ENCODE measurements around the gene CYP24A1.

CYP24A1 gene

DNA sequence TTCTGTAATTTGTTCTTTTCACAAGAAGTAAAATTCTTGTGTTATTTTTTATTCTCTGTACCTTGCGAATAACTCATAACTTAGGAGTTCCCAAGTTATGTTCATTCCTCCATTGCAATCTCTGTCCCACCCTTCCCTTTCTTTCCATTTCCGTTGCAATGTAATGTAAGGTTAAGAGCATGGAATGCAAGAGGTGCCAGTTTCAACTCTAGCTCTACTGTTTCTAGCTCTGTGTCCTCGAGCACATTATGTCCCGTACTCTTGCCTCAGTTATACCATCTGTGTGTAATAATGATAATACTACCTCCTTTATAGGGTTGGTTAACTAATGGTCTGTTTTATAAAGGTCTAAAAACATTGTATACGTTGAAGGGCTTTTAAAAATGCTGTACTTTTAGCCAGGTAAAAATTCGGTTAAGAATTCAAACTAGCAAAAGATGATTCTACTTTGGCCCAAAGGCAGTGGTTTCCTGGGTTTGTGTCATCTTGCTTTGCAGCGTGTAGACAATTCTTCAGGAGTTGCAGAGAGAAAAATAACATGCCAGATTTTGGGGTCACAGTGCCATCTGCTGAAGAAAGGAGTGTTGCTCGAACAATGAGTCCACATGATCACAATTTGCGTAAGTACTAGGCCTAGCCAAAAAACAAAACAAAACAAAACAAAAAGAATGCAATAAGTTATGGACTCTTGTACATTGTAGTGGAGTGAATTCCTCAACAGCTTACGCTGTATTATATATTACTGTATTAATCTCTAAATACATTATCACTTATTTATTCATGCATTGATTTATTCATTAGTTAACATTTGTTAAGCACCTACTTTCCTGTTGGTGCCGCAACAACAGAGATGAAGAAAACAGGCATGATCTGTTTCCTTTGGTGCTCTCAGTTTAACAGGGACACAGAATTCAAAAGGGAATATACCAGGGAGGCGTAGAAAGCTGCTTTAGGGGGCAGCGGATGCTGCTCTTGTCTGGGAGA is 24.1 kb upstream of the CYP24A1 start:
- no peak overlapping the region for H3K27ac ChIP-seq (ENCODE audit: low read depth, low read length)
- no peak overlapping the region for H3K4me2 ChIP-seq (ENCODE audit: low read length)

DNA sequence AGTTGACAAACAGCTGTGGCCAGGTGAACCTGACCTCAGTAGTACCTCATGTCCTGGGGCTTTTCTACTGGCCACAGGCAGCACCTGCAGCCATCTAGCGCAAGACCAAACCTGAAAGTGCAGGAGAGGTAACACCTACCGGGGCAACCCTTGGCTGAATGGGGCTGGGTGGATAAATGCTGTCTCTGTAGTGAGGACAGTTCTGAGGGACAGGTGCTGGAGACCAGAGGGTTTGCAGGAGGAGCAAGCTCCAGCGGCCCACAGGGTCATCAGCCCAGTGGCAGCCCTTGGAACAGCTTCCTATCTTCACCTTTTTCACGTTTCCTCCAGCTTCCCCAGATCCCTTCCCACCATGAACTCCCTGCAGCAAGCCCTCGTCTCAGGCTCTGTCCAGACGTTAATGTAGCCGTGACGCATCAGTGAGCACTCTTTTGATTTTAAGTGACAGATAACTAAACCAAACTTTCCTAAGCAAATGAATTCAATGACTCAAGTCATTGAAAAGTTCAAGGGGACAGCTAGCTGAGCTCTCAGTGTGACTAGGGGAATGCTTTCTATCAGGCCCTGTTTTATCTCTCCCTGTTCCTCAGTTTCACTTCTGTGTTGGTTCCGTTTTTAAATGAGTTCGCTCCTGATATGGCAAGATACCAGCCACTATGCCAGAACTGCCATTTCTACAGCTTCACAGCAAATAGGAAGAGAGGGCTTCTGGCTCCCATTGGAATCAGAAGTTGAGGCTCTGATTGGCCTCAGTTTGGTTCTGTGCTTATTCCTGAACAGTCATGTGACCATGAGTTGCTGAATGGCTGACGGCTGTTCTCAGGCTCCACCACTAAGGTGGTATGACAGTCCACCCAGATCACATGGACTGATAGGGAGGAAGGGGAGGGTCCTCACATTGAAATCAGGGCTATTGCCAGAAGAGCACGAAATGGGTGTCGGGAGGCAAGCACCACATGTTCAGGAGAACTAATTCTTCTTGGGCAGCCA is 22.0 kb upstream of the CYP24A1 start:
- H3K4me3 ChIP-seq (ENCODE audit: low read length), result no peak overlapping the region
- no peaks in the 10 kb centered on the region for H3K79me2 ChIP-seq (ENCODE audit: control insufficient read depth, low read length)
- no peaks in the 10 kb centered on the region for H3F3A ChIP-seq (ENCODE audit: control insufficient read depth, insufficient read depth)
- H3K9me2 ChIP-seq (replicated peaks; ENCODE audit: control insufficient read depth, low read length), result no peaks in the 10 kb centered on the region
- TF ChIP-seq EZH2phosphoT487 (IDR thresholded peaks at IDR 0.05; ENCODE audit: borderline replicate concordance, low read length), result no peak
- TF ChIP-seq, protein P1, sequence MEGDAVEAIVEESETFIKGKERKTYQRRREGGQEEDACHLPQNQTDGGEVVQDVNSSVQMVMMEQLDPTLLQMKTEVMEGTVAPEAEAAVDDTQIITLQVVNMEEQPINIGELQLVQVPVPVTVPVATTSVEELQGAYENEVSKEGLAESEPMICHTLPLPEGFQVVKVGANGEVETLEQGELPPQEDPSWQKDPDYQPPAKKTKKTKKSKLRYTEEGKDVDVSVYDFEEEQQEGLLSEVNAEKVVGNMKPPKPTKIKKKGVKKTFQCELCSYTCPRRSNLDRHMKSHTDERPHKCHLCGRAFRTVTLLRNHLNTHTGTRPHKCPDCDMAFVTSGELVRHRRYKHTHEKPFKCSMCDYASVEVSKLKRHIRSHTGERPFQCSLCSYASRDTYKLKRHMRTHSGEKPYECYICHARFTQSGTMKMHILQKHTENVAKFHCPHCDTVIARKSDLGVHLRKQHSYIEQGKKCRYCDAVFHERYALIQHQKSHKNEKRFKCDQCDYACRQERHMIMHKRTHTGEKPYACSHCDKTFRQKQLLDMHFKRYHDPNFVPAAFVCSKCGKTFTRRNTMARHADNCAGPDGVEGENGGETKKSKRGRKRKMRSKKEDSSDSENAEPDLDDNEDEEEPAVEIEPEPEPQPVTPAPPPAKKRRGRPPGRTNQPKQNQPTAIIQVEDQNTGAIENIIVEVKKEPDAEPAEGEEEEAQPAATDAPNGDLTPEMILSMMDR (IDR thresholded peaks at IDR 0.05; ENCODE audit: low read depth, low read length, poor library complexity, severe bottlenecking), result no peak
- no peaks in the 10 kb centered on the region for H3K9me3 ChIP-seq (ENCODE audit: control insufficient read depth, insufficient read depth, low read length)
- no peak overlapping the region for H3K4me2 ChIP-seq (ENCODE audit: low read length)
- peaks cover 8% of the 10 kb centered on the region for H3K4me1 ChIP-seq (ENCODE audit: control insufficient read depth, low read length)
- no peaks in the 10 kb centered on the region for H3K36me3 ChIP-seq (ENCODE audit: control insufficient read depth, low read length)
- peaks cover 7% of the 10 kb centered on the region; the same call in 1 of the 2 replicates for H3K27me3 ChIP-seq (ENCODE audit: control insufficient read depth, low read length)
- no peak overlapping the region for H3K27ac ChIP-seq (ENCODE audit: low read depth, low read length)
- peaks cover 3% of the 10 kb centered on the region; the same call in 1 of the 2 replicates for H4K20me1 ChIP-seq (ENCODE audit: control insufficient read depth, insufficient read depth, low read depth, low read length)

More for the DNA sequence above, 24.1 kb upstream of the CYP24A1 start:
- H3K4me1 ChIP-seq (ENCODE audit: control insufficient read depth, low read length), result peaks cover 8% of the 10 kb centered on the region
- H3K9me2 ChIP-seq (replicated peaks; ENCODE audit: control insufficient read depth, low read length), result no peaks in the 10 kb centered on the region
- no peaks in the 10 kb centered on the region for H3K9me3 ChIP-seq (ENCODE audit: control insufficient read depth, insufficient read depth, low read length)
- no peaks in the 10 kb centered on the region for H3F3A ChIP-seq (ENCODE audit: control insufficient read depth, insufficient read depth)
- no peaks in the 10 kb centered on the region for H3K36me3 ChIP-seq (ENCODE audit: control insufficient read depth, low read length)
- no peak for TF ChIP-seq EZH2phosphoT487 (IDR thresholded peaks at IDR 0.05; ENCODE audit: borderline replicate concordance, low read length)
- peaks cover 7% of the 10 kb centered on the region; the same call in 1 of the 2 replicates for H3K27me3 ChIP-seq (ENCODE audit: control insufficient read depth, low read length)
- no peak overlapping the region for H3K4me3 ChIP-seq (ENCODE audit: low read length)
- H4K20me1 ChIP-seq (ENCODE audit: control insufficient read depth, insufficient read depth, low read depth, low read length), result peaks cover 3% of the 10 kb centered on the region; the same call in 1 of the 2 replicates
- no peaks in the 10 kb centered on the region for H3K79me2 ChIP-seq (ENCODE audit: control insufficient read depth, low read length)

DNA sequence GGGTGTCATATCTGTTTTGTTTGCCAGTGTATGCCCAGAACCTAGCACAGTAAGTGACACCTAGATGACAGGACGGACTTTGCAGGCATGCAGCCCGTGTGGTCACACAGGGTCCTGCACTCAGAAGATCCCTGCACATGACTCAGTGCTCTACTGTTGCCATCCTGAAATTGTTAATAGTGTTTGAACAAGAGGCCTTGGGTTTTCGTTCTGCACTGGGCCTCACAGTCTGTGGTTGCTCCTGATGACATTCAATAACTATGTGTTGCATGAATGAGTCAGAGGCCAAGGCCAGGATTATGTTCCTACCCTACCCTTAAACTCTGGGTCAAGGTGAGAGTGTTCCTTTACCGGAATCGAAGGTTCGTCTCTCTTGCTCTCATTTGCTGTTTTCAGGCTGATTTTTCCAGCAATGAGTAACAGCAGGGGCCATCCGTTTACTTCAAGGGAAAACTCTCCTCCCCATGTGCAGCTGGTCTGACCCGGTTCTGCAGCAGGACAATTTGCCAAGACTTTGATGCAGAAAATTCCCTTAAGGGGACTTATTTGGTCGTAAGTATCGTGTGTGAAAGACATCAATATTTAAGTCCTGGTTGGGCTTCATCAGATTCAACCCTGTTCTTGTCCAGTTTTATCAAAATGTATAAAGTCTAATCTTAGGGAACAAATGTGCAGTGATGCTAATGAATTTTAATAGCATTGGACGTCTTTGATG is 21.1 kb upstream of the CYP24A1 start:
- Histone ChIP-seq H3K27ac (ENCODE audit: low read depth, low read length) (no peak overlapping the region), H3F3A (ENCODE audit: control insufficient read depth, insufficient read depth) (no peaks in the 10 kb centered on the region), H3K9me2 (replicated peaks; ENCODE audit: control insufficient read depth, low read length) (no peaks in the 10 kb centered on the region), H3K36me3 (ENCODE audit: control insufficient read depth, low read length) (no peaks in the 10 kb centered on the region), H3K79me2 (ENCODE audit: control insufficient read depth, low read length) (no peaks in the 10 kb centered on the region), H3K4me1 (ENCODE audit: control insufficient read depth, low read length) (peaks cover 8% of the 10 kb centered on the region), H3K27me3 (ENCODE audit: control insufficient read depth, low read length) (0 out of 2 replicates have a peak, but pooled peaks cover 5% of the 10 kb centered on the region), H3K9me3 (ENCODE audit: control insufficient read depth, insufficient read depth, low read length) (no peaks in the 10 kb centered on the region), H4K20me1 (ENCODE audit: control insufficient read depth, insufficient read depth, low read depth, low read length) (peaks cover 3% of the 10 kb centered on the region; the same call in 1 of the 2 replicates), H3K4me3 (ENCODE audit: low read length) (no peak overlapping the region), H3K4me2 (ENCODE audit: low read length) (no peak overlapping the region)
- no peak for TF ChIP-seq EZH2phosphoT487 (IDR thresholded peaks at IDR 0.05; ENCODE audit: borderline replicate concordance, low read length)
- TF ChIP-seq, protein P1 (IDR thresholded peaks at IDR 0.05; ENCODE audit: low read depth, low read length, poor library complexity, severe bottlenecking), result no peak
